ENCODE measurements around the gene TRIM60. TPM values are rescaled to one million over a fixed set of nuclear protein-coding genes. Genes with fewer than 3 reads are reported as not detected.

The TRIM60 gene
- total and polyA plus RNA-seq, 2 of the 4 experiments (the other 2 are of a cell fraction), result not detected

DNA sequence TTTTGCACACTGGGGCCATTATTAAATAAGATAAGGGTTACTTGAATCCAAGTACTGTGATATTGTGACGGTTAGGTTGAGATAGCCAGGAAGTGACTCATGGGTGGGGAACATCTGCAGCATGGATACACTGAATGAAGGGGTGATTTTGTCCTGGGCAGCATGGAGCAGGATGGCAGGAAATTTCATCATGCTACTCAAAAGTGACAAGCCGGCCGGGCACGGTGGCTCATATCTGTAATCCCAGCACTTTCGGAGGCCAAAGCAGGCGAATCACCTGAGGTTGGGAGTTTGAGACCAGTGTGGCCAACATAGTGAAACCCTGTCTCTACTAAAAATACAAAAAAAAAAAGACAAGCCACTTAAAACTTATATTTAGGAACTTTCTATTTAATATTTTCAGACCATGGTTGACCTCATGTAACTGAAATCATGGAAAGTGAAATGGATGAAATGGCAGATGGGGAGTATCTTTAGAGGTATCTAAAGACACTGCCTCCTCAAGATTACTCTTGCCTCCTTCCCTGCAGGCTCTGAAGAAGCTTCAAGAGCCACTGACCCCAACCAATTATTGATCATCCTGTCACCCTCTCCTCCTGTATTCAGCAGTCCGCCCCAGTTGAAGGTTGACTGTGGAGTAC, 3.9 kb upstream of the TRIM60 start:
- Histone ChIP-seq H3K9me3 (ENCODE audit: control insufficient read depth, insufficient read depth, low read length) (peaks cover 7% of the 10 kb centered on the region; the same call in 1 of the 2 replicates), H2BK20ac (ENCODE audit: low read depth, low read length) (no peak overlapping the region), H3K27me3 (ENCODE audit: control insufficient read depth, insufficient read depth, low read length) (no peaks in the 10 kb centered on the region), H4K20me1 (ENCODE audit: insufficient read depth, low read length) (no peaks in the 10 kb centered on the region), H3K9ac (ENCODE audit: low read depth, low read length) (no peak overlapping the region), H3K4me1 (ENCODE audit: control insufficient read depth, insufficient read depth, low read length) (no peaks in the 10 kb centered on the region), H4K5ac (ENCODE audit: low read depth, low read length) (no peak overlapping the region), H3K18ac (ENCODE audit: low read depth, low read length) (no peak overlapping the region), H2BK120ac (ENCODE audit: low read depth, low read length) (no peak overlapping the region), H3K79me1 (ENCODE audit: low read depth in 1 of 2, low read length in 2 of 2) (no peaks in the 10 kb centered on the region), H2BK5ac (ENCODE audit: low read depth, low read length, poor library complexity, severe bottlenecking) (no peak overlapping the region), H3K27ac (ENCODE audit: insufficient read depth, low read length) (no peak overlapping the region), H4K8ac (ENCODE audit: low read depth in 2 of 2, low read length in 2 of 2) (no peak overlapping the region), H3K9me1 (ENCODE audit: insufficient read depth, low read length) (no peaks in the 10 kb centered on the region), H2AK9ac (replicated peaks; ENCODE audit: low read depth, low read length, poor library complexity) (no peak overlapping the region), H3K36me3 (ENCODE audit: control insufficient read depth, insufficient read depth, low read length) (no peaks in the 10 kb centered on the region), H3K4me3 (ENCODE audit: insufficient read depth, low read depth, low read length) (no peak overlapping the region), H3K4ac (ENCODE audit: low read depth, low read length) (no peak overlapping the region), H3K4me2 (ENCODE audit: low read depth, low read length) (no peak overlapping the region), H4K91ac (ENCODE audit: insufficient read depth, low read depth, low read length) (no peak overlapping the region), H3K56ac (ENCODE audit: extremely low read depth, insufficient read depth, low read length) (no peak overlapping the region), H2AK5ac (ENCODE audit: low read depth, low read length) (no peak overlapping the region), H2BK15ac (ENCODE audit: low read depth, low read length) (no peak overlapping the region), H3K23ac (ENCODE audit: low read depth, low read length) (no peak overlapping the region), H2AFZ (replicated peaks; ENCODE audit: low read length, poor library complexity) (no peak overlapping the region), H3K14ac (replicated peaks; ENCODE audit: low read depth, low read length) (no peak overlapping the region)
- BruUV-seq (replicated peaks), result no TSS peak
- DNase-seq, result no peak
- CTCF ChIA-PET, result no interaction called here
- TF ChIP-seq MAFK (IDR thresholded peaks at IDR 0.05; ENCODE audit: low read depth, low read length), result no peak
- no peak for ATAC-seq (ENCODE audit: low read depth)
- in situ Hi-C loops (cut with MboI; ENCODE audit: low sequenced_read_pairs), result no loop called here
- dilution Hi-C loops (cut with HindIII; ENCODE audit: low sequenced_read_pairs, unreplicated experiment), result no loop called here
- intact Hi-C loops (cut with micrococcal nuclease), result no loop called here
- no CpG with 5 or more reads among the region's 7 CpGs for WGBS, 2 experiments (ENCODE audit: extremely low coverage in 2 of 2, insufficient read length in 1 of 2)
- POLR2A ChIA-PET (ENCODE audit: unreplicated experiment), result no interaction called here
